NCI-H69 (cell line): Measurements from ENCODE around the gene UGT1A7.

ENCODE experiments used
- DNase-seq: peaks from one replicate; lab custom pipeline; 2025; lab: John Stamatoyannopoulos, UW

The UGT1A7 gene

DNA sequence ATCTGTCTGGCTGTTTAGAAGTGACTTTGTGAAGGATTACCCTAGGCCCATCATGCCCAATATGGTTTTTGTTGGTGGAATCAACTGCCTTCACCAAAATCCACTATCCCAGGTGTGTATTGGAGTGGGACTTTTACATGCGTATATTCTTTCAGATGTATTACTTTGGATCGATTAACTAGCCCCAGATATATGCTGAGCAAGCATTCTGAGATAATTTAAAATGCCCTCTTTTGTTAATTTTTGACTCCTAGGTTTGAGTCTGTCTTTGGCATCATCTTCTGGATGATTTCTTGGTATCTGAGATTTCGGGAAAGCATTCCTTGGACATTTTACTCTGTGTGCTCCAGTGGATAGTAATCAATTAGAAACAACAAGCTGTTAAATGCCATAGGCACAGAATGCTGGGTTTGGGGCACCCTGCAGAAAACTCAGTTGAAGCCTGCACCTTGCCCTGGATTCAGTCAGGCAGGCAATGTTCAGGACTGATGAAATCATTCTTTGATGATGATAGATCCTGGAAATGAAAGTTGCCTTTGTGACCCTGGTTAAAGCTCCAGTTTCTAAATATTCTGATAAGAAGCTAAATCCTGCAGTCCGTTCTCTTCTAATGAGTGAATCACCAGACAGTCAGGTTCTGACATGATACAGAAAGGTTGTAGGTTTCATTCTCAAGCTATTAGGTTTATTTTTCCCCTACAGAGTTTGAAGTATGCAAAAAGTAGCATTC lies 79.5 kb downstream of the UGT1A7 start:
- DNase-seq, result no peak

DNA sequence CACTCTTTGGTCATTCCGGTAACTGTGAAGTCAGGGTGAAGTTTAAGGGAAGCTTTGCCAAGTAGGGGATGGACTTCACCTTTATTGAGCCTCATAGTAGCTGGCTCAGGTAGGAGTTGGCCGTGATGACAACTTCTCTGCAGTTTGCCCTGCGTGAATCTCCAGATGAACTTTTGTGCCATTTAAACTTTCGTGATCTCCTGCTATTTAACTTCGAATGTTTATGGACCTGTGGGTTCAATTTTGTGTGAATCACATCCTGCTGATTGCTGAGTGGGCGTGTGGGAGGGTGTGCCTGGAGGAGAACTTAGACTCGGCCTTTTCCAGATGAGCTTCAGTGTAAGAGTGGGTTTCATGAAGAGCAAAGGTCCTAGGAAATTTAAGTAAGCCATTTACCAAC lies 82.6 kb downstream of the UGT1A7 start:
- no peak for DNase-seq

DNA sequence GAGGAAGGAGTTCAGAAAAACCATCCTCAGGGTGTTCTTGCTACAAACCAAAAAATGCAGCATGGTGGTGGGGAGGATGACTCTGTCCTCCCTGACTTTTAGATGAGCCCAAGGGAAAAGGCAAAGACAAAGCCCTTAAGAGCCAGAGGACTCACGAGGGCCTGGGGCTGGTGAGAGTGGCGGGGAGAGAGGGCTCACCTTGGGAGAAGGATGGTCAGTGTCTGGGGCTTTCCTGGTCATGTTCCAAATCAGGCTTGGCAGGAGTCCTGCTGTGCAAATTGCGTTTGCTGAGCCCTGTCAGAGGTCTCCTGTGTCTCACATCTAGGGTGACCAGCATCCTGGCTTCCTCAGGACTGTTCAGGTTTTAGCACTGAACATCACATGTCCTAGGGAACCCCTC lies 83.1 kb downstream of the UGT1A7 start:
- no peak for DNase-seq

DNA sequence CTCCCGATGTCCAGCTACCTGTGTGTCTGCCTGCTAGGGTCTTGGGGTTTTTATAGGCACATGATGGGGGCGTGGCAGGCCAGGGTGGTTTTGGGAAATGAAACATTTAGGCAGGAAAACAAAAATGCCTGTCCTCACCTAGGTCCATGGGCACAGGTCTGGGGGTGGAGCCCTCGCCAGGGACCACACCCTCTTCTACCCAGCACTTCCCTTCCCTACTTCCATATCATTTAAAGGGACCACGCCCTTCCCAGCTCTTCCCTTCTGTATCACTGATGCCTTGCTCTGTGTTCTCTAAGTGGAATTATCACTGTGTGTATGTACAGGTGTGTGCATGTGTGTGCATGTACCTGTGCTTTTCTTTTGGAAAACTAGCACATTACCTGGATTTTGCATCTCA lies 84.7 kb downstream of the UGT1A7 start:
- no peak for DNase-seq

DNA sequence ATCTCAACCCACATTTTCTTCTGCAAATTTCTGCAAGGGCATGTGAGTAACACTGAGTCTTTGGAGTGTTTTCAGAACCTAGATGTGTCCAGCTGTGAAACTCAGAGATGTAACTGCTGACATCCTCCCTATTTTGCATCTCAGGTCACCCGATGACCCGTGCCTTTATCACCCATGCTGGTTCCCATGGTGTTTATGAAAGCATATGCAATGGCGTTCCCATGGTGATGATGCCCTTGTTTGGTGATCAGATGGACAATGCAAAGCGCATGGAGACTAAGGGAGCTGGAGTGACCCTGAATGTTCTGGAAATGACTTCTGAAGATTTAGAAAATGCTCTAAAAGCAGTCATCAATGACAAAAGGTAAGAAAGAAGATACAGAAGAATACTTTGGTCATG lies 86.4 kb downstream of the UGT1A7 start:
- no peak for DNase-seq

DNA sequence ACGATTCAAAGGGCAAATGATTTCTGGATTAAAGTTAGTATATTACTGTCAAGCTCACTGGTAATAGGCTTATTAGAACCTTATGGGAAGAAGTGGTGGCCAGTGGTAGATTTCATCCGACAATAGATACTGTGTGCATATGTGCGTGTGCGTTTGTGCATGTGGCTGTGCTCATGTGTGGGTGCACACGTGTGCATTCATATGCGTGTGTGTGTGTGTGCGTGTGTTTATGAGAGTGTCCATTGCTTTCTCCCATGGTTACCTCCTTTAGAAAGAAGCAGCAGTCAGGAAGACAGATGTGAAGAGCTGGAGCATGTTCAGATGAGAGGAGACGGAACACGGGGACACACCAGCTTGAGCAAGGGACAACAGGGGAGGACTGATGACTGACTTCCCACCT lies 87.6 kb downstream of the UGT1A7 start:
- DNase-seq, result no peak

DNA sequence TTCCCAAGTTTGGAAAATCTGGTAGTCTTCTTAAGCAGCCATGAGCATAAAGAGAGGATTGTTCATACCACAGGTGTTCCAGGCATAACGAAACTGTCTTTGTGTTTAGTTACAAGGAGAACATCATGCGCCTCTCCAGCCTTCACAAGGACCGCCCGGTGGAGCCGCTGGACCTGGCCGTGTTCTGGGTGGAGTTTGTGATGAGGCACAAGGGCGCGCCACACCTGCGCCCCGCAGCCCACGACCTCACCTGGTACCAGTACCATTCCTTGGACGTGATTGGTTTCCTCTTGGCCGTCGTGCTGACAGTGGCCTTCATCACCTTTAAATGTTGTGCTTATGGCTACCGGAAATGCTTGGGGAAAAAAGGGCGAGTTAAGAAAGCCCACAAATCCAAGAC lies 90.5 kb downstream of the UGT1A7 start:
- no peak for DNase-seq

DNA sequence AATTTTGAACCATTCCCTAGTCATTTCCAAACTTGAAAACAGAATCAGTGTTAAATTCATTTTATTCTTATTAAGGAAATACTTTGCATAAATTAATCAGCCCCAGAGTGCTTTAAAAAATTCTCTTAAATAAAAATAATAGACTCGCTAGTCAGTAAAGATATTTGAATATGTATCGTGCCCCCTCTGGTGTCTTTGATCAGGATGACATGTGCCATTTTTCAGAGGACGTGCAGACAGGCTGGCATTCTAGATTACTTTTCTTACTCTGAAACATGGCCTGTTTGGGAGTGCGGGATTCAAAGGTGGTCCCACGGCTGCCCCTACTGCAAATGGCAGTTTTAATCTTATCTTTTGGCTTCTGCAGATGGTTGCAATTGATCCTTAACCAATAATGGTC lies 90.9 kb downstream of the UGT1A7 start:
- DNase-seq, result peak; percentile 1

DNA sequence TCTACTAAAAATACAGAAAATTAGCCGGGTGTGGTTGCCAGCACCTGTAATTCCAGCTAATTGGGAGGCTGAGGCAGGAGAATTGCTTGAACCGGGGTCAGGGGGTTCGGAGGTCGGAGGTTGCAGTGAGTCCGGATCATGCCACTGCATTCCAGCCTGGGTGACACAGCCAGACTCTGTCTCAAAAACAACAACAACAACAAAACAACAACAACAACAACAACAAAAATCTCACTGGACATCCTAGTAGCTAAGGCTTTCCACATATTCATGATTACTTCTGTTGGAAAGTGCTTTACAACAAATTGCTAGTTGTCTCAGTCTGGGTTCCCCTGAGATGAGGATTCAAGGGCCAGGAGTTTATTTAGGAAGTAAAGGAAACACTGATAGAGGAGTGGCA lies 92.2 kb downstream of the UGT1A7 start:
- DNase-seq, result no peak

DNA sequence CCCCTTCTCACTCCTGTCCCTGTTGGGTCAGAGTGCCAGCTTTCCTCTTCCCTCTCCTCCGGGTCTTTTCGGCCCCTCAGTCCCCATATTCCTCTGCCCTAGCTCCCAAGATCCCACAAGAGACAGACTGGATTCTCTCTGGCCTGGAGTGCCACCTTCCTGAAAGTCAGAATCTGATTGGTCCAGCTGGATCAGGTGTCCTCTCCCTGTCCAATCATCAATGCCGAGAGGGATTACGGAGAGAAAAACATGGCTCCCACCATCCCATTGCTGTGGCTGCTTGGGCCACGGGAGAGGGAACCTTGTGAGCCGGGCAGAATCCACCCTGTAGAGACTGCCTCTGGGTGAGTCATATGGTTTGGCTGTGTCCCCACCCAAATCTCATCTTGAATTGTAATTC lies 93.7 kb downstream of the UGT1A7 start:
- no peak for DNase-seq

DNA sequence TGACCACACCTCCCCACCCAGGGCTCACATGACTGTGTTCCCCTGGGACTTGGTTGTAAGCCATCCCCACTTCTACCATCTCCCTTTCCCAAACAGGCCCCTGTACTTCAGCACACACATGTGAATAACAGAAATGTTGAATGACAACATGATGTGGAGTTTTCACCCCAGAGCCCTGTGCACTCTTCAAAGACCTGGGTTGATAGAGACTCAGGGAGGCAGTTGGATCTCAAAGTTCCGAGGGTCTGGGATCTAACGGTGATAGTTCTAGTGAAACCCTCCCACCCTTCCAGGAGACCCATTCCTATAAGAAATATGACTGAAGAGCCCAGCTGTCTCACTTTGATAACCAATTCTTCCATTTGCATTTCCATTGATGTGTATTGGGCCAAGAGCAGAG lies 96.3 kb downstream of the UGT1A7 start, which contains the start of gene MROH2A:
Gene MROH2A (plus strand): TSS at position 301 of the 400 bp plus-strand sequence. CDS start 1,029 bp downstream, outside the sequence.
- no peak for DNase-seq

DNA sequence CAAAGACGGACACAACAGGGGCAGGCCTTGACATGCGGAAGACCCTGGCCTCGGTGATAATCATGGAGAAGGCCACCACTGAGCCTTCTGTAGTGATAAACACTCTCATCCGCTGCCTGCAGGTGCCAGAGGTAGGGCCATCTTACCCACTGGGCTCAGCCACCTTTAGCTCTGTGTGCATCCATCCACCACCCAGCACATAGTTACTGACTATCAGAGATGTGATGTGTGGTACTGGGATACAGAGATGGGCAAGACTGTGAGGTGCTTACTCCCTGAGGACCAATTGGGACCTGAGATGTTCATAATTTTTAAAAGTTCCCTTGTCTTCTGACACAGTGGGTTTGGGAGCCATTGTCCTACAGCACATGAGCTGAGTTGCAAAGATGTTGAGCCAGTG lies 98.0 kb downstream of the UGT1A7 start:
- no peak for DNase-seq

DNA sequence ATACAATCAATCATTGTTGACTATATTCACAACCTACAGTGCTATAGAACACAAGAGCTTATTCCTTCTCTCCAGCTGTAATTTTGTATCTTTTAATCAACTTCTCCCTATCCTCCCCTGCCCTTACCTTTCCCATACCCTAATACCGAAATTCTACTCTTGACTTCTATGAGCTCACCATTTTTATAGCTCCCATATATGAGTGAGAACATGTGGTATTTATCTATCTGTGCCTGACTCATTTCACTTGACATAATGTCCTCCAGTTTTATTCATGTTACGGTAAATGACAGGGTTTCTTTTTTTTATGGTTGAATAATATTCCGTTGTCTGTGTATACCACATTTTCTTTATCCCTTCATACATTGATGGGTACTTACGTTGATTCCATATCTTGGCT lies 99.1 kb downstream of the UGT1A7 start:
- no peak for DNase-seq

DNA sequence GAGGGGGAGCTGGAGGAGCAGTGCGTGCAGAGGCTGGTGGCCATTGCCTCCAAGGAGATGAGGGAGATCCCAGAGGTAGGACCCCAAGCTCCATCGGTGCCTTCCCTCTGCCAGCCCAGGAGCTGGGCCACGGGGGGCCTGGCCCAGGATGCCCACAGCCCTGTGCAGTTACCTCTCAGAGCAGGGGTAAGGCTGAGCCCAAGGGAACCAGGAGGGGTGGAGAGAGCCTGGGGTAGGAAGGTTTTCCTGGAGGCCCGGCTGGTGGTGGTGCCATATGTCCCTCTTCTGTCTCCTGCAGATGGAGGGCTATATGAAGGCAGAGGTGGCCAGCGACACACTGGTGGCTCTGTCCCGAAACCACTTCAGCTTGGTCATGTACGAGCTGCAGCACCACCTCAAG lies 107.9 kb downstream of the UGT1A7 start:
- no peak for DNase-seq

DNA sequence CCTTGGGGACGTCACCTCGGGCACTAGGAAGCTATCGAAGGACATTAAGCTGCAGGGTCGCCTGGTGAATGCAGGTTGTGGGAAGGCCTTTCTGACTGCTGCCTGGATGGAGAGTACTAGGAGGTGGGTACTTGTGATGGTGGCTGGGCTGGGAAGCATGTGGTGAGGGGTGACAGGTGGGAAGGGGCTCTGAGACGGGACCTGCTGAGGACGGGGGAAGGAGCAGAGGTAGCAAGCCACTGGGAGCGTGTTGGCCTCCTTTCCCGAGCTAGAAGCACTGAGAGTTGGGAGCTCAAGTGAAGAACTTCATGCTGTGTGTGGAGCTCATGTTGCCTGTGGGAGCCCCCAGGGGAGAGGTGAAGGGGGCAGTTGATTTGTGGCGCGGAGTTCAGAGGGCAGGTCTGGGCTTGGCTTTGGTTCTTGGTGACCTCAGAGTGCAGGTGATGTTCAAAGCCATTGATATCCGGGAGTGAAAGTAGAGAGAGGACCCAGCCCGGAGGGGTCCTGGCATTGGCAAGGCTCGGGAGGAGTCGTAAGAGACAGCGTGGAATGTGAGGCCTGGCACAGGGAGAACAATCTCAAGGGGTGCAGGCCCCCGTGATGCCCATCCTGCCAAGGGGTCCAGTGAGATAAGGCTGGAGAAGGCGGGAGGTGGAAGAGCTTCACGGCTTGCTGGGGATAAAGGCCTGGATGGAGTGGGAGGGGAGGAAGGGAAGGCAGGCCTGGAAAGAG lies 109.6 kb downstream of the UGT1A7 start:
- no peak for DNase-seq

DNA sequence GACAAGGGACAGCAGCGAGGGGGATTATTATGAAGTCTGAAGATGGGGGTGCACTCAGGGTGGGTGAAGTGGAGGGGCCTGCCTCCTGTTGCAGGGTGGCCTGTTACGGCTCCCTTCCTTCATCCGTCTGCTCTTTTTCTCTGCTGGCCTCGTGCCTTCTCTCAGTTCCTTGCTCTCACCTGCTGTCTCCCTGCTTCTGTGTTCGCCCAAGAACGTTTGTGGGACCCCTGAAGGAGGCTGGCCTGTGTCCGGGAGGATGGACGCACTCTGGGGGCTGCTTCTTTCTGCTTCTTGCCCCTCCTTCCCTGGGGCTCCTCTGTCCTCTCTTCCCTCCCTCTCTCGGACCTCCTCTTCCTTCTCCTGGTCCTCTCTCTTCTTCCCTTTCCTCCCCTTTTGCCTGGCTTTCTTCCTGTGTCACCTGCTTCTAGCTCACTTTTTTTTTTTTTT lies 110.2 kb downstream of the UGT1A7 start:
- DNase-seq, result no peak

DNA sequence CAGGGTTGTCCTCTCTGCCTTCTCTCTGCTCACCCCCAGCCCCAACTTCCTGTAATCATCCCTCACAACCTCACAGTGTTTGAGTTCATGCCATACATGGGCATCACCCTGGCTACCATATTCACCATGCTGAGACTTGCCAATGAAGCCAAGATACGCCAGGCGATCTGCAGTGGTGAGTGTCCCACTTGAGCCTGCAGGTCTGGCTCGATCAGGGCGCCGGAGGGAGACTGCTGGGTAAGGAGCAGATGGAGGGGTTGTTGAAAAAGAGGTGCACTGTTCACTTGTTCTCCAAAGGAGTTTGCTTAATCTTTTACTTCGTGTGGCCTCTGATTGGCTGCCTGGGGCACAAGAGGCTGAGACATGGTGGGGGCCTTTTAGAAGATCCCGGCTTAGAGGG lies 111.0 kb downstream of the UGT1A7 start:
- DNase-seq, result no peak

DNA sequence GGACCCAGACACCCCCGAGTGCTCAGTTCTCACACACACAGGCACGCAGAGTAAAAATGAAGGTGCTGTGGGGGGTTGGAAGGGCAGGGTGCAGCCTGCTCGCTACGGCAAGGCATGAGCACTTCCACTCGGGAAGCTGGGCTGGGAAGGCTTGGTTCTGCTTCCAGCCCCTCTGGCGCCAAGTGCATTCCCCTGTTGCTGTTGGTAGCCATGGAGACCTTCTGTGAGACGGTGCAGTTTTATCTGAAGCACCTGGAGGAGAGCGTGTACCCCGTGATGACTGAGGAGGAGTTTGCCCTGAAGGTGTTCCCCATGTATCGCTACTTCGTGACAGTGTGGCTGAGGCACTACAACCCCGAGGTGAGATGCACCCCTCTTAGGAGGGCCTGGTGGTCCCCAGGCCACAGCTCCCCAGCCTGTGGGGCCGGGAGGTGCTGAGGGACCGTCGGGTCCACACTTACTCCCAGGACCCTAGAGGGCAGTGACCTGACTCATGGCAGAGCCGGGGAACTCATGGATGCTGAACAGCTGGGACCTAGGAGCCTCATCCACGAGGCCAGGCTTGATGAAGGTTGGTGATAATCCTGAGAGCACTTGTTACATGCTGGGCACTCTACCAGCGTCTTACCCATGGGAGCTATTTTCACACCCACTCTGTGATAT lies 111.9 kb downstream of the UGT1A7 start:
- DNase-seq, result no peak

DNA sequence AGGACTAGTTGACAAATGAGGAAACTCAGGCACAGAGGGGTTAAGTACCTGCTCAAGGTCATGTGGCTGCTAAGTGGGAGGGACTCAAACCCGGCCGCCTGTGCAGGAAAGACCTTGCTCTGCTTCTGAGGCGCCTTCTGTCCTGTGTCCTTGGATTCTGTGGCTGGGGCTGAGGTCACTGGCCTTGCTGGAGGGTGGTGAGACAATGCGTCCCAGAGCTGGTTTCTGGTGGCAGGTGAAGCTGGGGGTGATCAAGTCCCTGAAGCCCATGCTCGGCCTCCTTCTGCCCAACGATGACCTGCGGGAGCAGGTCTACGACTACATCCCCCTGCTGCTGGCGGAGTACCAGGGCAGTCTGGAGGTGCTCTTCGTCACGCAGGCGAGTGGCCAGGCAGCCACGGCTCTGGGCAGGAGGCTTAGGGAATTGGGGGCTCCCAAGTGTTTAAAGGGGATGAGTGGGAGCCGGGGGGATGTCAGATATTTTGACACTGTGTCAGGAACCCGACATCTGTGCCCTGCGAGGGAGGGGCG lies 112.5 kb downstream of the UGT1A7 start:
- DNase-seq, result no peak

DNA sequence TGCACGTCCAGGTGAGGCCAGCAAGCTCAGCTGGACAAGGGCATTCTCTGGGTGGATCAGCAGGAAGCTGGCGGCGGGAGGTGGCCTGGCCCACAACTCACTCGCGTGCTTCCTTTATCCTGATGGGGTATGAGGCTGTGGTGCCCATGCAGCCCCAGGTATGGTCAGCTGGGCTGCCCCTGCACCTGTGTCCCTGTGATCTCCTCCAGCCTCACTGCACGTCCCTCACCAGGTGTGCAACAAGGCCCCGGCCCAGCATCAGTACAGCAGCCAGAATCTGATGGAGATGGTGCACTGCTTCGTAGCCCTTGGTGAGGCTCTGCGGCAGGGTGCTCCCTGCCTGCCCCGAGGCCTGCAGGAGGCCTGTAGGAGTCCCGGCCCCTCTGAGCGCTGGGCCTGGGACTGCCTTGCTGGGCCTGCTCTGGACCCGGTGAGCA lies 114.1 kb downstream of the UGT1A7 start:
- DNase-seq, result no peak

DNA sequence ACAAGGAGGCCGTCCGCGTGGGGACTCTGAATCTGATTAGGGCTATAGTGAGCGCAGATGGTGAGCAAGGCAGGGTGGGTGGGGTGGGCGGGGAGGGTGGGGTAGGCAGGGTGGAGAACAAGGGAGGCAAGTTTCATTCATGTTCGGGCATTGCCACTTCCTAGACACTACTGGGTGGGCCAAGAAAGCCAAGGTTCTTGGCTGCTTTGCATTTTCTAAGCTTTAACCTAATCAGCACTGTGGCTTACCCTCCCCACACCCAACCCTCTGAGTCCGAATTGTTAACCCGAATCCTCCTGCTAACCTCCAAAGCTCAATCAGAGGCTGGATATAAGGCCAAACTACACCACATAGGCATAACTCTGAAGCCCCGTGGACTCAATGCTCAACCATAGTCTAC lies 114.6 kb downstream of the UGT1A7 start:
- no peak for DNase-seq

DNA sequence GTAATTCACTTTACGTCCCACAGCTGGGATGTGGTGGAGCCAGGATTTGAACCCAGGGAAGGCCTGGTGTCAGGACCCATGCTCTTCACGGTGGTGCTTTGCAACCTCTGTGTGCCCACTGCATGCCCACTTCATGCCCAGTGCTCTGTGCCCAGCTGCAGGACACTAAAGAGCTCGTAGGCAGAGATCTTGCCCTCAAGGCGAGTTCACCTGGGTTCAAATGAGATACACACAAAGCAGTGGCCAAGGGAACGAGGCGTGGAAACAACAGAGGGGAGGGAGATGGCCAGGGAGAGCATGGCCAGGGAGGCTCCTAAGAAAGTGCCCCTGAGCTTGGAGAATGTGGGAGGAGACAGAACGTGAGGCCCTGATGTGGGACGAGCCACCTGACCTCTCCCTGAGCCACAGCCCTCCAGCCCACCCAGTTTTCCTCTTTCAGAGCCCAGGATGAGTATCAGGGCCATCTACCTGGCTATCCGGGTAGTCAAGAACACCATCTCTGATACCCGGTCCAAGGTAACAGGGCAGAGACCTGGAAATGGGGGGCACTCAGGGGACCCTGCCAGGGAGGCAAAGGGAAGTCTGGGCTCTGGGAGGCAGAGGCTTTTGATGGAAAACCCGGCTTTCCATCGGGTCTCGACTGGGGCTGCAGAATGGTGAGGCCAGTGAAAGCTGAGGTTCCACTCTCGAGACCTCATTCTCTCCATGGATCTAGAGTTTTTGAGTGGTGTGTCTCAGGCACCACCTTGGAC lies 116.8 kb downstream of the UGT1A7 start:
- no peak for DNase-seq
